ENCODE results near the gene CPT1B.

DNA sequence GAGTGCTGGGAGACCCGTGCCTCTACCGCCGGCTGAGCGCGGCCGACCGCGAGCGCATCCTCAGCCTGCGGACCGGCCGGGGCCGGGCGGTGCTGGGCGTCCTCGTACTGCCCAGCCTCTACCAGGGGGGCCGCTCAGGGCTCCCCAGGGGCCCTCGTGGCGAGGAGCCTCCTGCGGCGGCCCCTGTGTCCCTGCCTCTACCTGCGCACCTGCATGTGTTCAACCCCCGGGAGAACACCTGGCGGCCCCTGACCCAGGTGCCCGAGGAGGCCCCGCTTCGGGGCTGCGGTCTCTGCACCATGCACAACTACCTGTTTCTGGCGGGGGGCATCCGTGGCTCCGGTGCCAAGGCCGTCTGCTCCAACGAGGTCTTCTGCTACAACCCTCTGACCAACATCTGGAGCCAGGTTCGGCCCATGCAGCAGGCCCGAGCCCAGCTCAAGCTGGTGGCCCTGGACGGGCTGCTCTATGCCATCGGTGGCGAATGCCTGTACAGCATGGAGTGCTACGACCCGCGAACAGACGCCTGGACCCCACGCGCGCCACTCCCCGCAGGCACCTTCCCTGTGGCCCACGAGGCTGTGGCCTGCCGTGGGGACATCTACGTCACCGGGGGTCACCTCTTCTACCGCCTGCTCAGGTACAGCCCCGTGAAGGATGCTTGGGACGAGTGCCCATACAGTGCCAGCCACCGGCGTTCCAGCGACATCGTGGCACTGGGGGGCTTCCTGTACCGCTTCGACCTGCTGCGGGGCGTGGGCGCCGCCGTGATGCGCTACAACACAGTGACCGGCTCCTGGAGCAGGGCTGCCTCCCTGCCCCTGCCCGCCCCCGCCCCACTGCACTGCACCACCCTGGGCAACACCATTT, 29.1 kb downstream of the CPT1B start:
- TF ChIP-seq, protein P1, sequence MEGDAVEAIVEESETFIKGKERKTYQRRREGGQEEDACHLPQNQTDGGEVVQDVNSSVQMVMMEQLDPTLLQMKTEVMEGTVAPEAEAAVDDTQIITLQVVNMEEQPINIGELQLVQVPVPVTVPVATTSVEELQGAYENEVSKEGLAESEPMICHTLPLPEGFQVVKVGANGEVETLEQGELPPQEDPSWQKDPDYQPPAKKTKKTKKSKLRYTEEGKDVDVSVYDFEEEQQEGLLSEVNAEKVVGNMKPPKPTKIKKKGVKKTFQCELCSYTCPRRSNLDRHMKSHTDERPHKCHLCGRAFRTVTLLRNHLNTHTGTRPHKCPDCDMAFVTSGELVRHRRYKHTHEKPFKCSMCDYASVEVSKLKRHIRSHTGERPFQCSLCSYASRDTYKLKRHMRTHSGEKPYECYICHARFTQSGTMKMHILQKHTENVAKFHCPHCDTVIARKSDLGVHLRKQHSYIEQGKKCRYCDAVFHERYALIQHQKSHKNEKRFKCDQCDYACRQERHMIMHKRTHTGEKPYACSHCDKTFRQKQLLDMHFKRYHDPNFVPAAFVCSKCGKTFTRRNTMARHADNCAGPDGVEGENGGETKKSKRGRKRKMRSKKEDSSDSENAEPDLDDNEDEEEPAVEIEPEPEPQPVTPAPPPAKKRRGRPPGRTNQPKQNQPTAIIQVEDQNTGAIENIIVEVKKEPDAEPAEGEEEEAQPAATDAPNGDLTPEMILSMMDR (IDR thresholded peaks at IDR 0.05), result no peak
- no peak for TF ChIP-seq EZH2 (IDR thresholded peaks at IDR 0.05; ENCODE audit: borderline replicate concordance, insufficient read depth, low read depth, low read length, poor library complexity, severe bottlenecking)
